NCI-H2171 treated with DMSO at 0.1 percent for 48 hours (cell line): Measurements from ENCODE around the gene DCAF5.
"Not testable (repeated sequence)": the region's sequence is repeated elsewhere in the genome, so short reads cannot be mapped to it uniquely, and the experiment has no call there.

ENCODE experiments used
- DNase-seq: peaks from one replicate; lab custom pipeline; 2025; lab: John Stamatoyannopoulos, UW

The DCAF5 gene

DNA sequence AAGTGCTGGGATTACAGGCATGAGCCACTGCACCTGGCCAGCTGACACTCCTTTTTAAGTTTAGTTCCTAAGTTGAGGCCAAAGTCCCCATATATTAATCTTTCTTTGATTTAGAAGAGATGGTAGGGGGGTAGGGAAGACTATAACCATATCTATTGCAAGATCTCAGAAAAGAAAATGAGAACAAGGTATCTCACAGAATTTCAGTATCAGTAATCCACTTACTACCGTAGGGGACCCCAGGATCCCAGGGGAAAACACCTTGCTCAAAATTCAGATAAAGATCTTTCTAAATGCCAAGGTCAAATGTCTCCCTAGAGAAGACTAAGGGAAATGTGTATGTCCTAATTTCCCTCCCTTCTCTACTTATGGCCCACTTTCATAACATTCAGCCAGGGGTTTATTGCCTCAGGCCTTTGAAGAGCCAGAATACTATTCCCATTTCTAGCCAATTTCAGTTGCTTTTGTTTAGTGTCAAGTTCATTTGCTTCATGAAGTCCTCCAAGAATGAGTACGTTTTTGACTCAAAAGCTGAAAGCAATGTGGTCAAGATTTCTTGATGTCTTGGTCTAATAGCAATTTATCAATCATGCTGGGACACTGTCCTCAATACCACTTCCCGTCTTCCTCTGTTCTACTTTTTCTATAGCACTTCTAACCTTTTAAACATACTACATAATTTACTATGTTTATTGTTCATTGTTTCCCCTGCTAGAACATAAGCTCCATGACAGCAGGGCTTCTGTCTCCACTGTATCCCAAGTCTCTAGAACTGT is 86.3 kb downstream of the DCAF5 start:
- no peak for DNase-seq

GRCh38 chr14:69065934-69066333 is 87.0 kb downstream of the DCAF5 start:
- DNase-seq, result not testable (repeated sequence)

DNA sequence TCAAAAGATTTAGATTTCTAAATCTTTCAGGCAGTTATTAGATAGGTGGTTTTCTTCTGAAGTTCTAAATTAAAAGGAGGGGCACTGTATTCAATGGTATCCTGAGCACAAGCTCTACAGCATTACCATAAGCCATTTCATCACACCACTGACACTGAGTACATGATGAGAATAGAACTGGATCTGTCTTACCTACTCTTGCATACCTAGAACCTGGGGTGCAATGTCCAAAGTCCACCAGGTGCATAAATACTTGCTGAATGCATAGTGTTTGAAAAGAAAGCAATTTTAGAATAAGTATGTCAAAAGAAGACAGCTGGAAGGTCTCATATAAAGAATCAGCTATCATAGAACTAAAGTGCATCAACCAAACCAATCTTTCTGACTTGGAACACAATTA is 88.3 kb downstream of the DCAF5 start:
- no peak for DNase-seq

- no peak for DNase-seq
Measured at GRCh38 chr14:69059658-69060623, 93.0 kb downstream of the DCAF5 start.

GRCh38 chr14:69055999-69056788 is 96.7 kb downstream of the DCAF5 start:
- peak; percentile 80 for DNase-seq

- no peak for DNase-seq
Measured at GRCh38 chr14:69055125-69055524, 97.8 kb downstream of the DCAF5 start.

DNA sequence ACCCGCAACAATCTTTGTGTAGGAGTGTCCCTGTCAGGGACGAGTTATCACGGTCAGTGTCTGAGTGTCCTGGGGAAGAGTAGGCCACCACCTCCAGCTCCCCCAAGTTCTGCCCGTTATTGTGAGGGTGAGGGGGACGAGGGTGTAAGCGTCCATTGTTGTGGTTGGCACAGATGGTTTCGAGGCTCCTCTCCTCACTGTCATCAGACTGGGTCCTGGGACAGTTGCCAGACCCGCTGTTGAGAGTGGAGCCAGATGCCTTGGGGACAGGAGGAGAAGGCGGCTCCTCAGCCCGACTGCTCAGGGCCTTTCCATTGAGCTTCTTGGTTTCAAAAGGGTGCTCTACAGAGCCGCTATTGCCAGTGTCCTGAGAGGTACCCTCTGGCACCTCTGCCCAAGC is 98.9 kb downstream of the DCAF5 start:
- DNase-seq, result no peak

DNA sequence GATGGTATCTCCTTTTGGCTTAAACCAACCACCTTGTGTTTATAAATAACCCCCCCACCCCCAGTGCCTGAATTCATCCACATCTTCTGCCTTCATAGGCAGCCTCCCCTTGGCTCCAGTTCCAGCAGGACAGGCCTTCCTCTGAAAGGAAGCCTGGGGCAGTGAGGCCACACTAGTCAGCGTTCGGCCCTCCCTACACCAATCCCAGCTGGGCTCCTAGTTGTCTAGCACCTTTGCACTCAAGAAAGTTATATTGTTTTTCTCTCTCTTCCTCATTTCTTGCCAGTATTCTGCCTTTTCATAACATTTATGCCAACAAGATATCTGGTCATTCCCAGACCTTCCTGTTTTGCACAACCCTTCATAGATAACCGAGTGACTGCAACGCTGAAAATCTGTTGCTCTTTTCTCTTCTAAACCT is 100.7 kb downstream of the DCAF5 start:
- no peak for DNase-seq

GRCh38 chr14:69050240-69051184 is 102.4 kb downstream of the DCAF5 start:
- no peak for DNase-seq

- peak; percentile 15 for DNase-seq
Measured at GRCh38 chr14:69049675-69050074, 103.2 kb downstream of the DCAF5 start.

GRCh38 chr14:69048456-69048855 is 104.5 kb downstream of the DCAF5 start:
- peak; percentile 49 for DNase-seq

GRCh38 chr14:69047255-69047654 is 105.7 kb downstream of the DCAF5 start:
- no peak for DNase-seq

DNA sequence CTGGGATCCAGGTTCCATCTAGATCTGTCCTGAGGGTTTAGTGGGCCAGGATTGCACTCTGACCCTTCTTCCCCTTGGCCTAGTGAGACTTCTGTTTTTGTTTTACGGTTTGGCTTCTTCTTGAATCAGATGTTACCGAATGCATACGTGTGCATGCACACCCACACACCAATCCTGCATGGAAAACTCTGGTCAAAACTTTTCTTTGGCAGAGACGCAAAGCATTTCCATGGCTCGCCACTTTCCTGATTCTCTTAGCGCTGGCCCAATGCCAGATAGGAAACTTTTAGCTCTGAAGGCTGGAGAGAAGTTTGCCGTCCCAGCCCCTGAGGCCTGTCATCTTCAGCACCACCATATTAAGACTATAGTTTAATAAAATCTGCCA is 106.5 kb downstream of the DCAF5 start:
- no peak for DNase-seq

DNA sequence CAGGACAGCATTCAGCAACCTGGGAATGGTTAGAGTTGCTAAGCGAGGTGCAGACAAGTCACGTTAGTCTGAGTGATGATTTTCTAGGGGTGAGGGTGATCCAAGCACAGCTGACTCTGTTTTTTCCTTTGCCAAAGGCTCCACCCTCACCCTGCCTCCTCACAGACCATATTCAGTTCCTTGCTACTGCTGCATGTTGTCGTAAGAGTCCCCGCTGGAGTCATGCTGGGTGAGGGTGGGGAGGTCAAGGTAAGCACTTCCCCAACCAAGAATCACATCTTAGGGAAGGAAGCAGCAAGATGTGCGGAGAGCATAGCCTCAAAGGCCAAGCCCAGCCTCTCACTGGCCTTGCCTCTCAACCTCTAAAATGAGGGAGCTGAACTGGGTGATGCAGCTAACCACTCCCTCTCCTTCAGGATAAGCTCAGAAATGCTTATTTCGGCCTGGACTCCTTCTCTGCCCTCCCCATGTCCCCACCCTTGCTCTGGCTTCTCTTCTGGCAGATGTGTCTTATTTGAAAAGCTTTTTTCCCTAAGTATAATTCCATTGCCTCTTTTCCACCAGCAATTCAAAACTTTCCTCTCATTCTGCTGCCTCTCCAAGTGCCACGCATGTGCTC is 107.0 kb downstream of the DCAF5 start:
- no peak for DNase-seq

DNA sequence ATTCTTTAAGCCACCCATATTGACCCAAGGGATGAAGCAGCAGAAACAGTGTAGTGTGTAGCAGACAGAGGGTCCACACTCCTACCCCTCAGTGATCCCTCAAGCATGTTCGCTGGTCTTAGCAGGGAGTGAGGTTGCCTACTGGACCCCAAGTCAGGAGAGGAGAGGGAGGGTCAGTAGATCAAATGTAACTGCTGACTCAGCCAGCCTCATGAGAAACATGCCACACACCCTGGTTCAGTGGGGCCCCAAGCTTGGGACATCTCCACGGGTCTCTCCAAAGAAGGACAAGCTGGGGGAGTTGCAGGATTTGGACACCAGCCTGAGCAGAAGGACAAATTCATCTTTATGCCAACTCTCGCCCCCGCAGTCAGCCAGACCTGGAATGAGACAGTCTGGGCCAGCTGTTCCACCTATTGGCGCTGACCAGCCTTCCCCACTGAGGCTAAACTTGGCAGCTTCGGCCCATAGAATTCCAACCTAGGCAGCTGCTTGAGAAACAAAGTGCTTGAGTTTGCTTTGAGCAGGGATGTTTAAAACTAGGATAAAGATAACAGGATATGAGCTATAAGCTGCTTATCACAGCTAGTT is 107.9 kb downstream of the DCAF5 start:
- DNase-seq, result no peak

DNA sequence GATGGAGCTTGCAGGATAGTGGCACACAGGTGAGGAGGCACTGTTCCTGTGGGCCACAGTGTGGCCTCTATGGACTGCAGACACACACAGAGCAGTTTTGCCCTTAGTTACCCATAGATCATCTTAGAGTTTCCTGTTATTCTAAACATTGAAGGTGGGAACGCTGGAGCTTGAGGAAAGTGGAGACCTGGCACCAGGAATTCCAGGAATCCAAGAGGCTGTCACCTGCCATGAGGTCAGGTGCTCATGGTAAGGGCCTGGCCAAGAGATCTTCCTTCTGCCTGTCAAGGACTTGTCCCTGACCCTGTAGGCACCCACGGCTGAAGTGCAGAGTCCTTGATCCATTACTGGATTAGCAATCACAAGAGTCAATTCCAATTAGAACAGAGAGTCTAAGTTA is 108.6 kb downstream of the DCAF5 start:
- no peak for DNase-seq

- DNase-seq, result no peak
Measured at GRCh38 chr14:69043596-69044260, 109.2 kb downstream of the DCAF5 start.

DNA sequence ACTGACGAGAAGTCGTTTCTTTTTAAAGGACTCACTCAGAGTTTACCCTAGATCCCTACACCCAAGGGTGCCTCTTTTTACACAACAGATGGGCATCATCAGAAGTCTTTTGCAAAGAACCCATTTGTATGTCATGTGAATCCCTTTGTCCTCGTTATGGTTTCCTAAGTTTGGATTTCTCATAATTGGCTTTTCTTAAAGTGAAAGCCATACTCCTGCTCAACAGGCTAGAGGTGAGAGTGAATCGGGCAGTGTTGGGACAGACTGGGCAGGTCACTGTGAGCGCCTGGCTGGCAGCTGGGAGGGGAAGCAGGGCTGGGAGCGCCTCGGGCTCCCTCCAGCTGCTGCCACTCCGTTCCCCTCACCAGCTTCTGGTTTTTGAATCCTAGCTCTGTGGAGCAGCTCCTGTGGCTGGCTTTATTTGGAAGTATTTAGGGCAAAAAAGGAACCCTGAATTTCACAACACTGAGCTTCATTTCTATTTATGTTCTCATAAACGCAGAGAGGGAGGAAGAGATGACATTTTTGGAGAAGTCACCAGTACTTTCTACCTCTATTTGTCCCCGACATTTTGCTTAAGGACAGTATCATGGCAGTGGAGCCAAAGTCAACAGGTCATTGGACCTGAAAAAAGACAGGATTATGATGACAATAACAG is 110.0 kb downstream of the DCAF5 start:
- no peak for DNase-seq

- no peak for DNase-seq
Measured at GRCh38 chr14:69042299-69042698, 110.6 kb downstream of the DCAF5 start.
